GM12892 (cell line): Measurements from ENCODE around the gene ZNF765.
"Not testable (repeated sequence)": the region's sequence is repeated elsewhere in the genome, so short reads cannot be mapped to it uniquely, and the experiment has no call there.

Source experiments
- POLR2A ChIP-seq: IDR thresholded peaks from 2 replicates; pipeline ENCODE4 v1.6.1; 2011; ENCODE audit warnings: low read depth, low read length, control low read depth
- POLR2AphosphoS5 ChIP-seq: IDR thresholded peaks from 2 replicates; pipeline ENCODE4 v1.6.1; 2011; ENCODE audit warnings: low read depth, low read length, control low read depth
- TAF1 ChIP-seq: IDR thresholded peaks from 2 replicates; pipeline ENCODE4 v1.6.1; 2011; ENCODE audit warnings: low read depth, mild to moderate bottlenecking, control low read depth, low read length, borderline replicate concordance

DNA sequence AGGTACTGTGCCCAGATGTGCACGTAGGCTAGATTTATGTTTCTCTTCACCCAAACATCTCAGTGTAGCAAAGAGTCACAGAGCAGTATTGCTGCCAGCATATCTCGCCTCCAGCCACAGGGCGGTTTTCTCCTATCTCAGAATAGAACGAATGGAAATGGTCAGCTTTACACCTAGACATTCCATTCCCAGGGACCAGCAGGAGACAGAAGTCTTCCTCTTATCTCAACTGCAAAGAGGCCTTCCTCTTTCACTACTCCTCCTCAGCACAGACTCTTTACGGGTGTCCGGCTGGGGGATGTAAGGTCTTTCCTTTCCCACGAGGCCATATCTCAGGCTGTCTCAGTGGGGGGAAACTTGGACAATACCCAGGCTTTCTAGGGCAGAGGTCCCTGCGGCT is 73.7 kb downstream of the ZNF765 start:
- TF ChIP-seq POLR2A, TAF1, POLR2AphosphoS5: not testable (repeated sequence)
